ENCODE data around the gene HMX2.
"Not testable (repeated sequence)": the region's sequence is repeated elsewhere in the genome, so short reads cannot be mapped to it uniquely, and the experiment has no call there.

The HMX2 gene

GRCh38 chr10:123153486-123154091, 5.7 kb downstream of the HMX2 start:
- no peak for DNase-seq

- peak; percentile 98 for DNase-seq
These were observed 6.3 kb downstream of the HMX2 start, which contains the start of gene BUB3 for GRCh38 chr10:123154092-123154710. Gene BUB3, plus strand, starts transcription at chr10:123154402. Its CDS starts 516 bp downstream, at chr10:123154918.

- DNase-seq: peak; percentile 77
These were observed 7.0 kb downstream of the HMX2 start for GRCh38 chr10:123154711-123155505.

- DNase-seq: no peak
These were observed 8.1 kb downstream of the HMX2 start for GRCh38 chr10:123156078-123156477.

- no peak for DNase-seq
These were observed 9.3 kb downstream of the HMX2 start for GRCh38 chr10:123157210-123157609.

GRCh38 chr10:123158682-123159081, 10.7 kb downstream of the HMX2 start:
- no peak for DNase-seq

GRCh38 chr10:123160311-123160980, 12.5 kb downstream of the HMX2 start:
- DNase-seq: peak; percentile 62

- DNase-seq: no peak
These were observed 16.4 kb downstream of the HMX2 start for GRCh38 chr10:123164319-123164718.

- no peak for DNase-seq
These were observed 17.6 kb downstream of the HMX2 start for GRCh38 chr10:123165445-123166072.

- DNase-seq: no peak
These were observed 18.7 kb downstream of the HMX2 start for GRCh38 chr10:123166618-123167017.

- no peak for DNase-seq
These were observed 23.0 kb downstream of the HMX2 start for GRCh38 chr10:123170961-123171360.

GRCh38 chr10:123171616-123172015, 23.7 kb downstream of the HMX2 start:
- not testable (repeated sequence) for DNase-seq

GRCh38 chr10:123175389-123176387, 27.8 kb downstream of the HMX2 start:
- DNase-seq: no peak

- not testable (repeated sequence) for DNase-seq
These were observed 30.5 kb downstream of the HMX2 start for GRCh38 chr10:123178390-123178789.

- DNase-seq: no peak
These were observed 32.5 kb downstream of the HMX2 start for GRCh38 chr10:123180101-123181090.

- DNase-seq: no peak
These were observed 35.8 kb downstream of the HMX2 start for GRCh38 chr10:123183724-123184123.

GRCh38 chr10:123187781-123188180, 39.8 kb downstream of the HMX2 start:
- DNase-seq: no peak

- no peak for DNase-seq
These were observed 44.0 kb downstream of the HMX2 start for GRCh38 chr10:123191886-123192285.

GRCh38 chr10:123194056-123194455, 46.1 kb downstream of the HMX2 start:
- DNase-seq: no peak
